K562 (cell line): ENCODE data around the gene POLD2. TPM values are rescaled to one million over a fixed set of nuclear protein-coding genes. Genes with fewer than 3 reads are reported as not detected.

Experiments used
- FOXP1 ChIP-seq: sonication (generic); formaldehyde crosslinking; IDR thresholded peaks from 2 replicates; pipeline ENCODE4 v1.8.0; 2022; ENCODE audit warnings: mild to moderate bottlenecking, missing genetic modification reagents
- MGA ChIP-seq: fragments of 450-650 bp; IDR thresholded peaks from 2 replicates; pipeline ENCODE4 v1.6.1; 2016; ENCODE audit warnings: mild to moderate bottlenecking, moderate library complexity
- SREBF1 ChIP-seq: fragments of 150-350 bp; IDR thresholded peaks from 2 replicates; pipeline ENCODE4 v1.6.1; 2014; ENCODE audit warnings: antibody characterized with exemption, low read depth, low read length, borderline replicate concordance
- ZBTB40 ChIP-seq, 2 experiments: fragments of 450-650 bp in 1 of 2; sonication (generic) in 1 of 2; formaldehyde crosslinking in 1 of 2; IDR thresholded peaks; 2 replicates each; pipeline versions ENCODE4 v1.7.1 to v1.9.0; 2016 to 2022; ENCODE audit warnings: inconsistent platforms in 1 of 2, mild to moderate bottlenecking in 1 of 2, missing genetic modification reagents in 1 of 2
- ZFP30 ChIP-seq: fragments of 250-450 bp; sonication (Bioruptor Pico); IDR thresholded peaks from 2 replicates; pipeline ENCODE4 v1.8.0; 2022; ENCODE audit warnings: moderate library complexity, mild to moderate bottlenecking, inconsistent platforms, borderline replicate concordance
- polyA plus RNA-seq, 8 experiments: library from polyadenylated mRNA; depleted of rRNA in 4 of 8; stranded (reverse) in 5 of 8; unstranded in 3 of 8; fragments of >200 nt; fragmentation: Nextera tagmentation in 2 of 8; fragmentation: Illumina TruSeq in 1 of 8; extraction: Ambion mirVana in 2 of 8; extraction: Trizol in 1 of 8; gene quantifications; 2 replicates each; pipeline versions ENCODE4 v1.2.1 to v1.2.3, GENCODE V29; 2011 to 2014; ENCODE audit warnings: inconsistent platforms in 1 of 8, missing spikeins in 1 of 8
- total RNA-seq, 7 experiments: library from RNA; depleted of rRNA in 6 of 7; stranded (reverse); fragments of >200 nt in 6 of 7; fragmentation: Illumina TruSeq in 2 of 7; extraction: Trizol in 2 of 7; gene quantifications; 2 replicates each; pipeline versions ENCODE4 v1.2.1 to v1.2.3, GENCODE V29; 2011 to 2021; ENCODE audit warnings: low replicate concordance in 1 of 7

Gene POLD2
- total and polyA plus RNA-seq, 9 of the 15 experiments (the other 6 are each of a cell fraction or from before 2014, with no cell fraction given): 29.7 to 259 (median 225) TPM

DNA sequence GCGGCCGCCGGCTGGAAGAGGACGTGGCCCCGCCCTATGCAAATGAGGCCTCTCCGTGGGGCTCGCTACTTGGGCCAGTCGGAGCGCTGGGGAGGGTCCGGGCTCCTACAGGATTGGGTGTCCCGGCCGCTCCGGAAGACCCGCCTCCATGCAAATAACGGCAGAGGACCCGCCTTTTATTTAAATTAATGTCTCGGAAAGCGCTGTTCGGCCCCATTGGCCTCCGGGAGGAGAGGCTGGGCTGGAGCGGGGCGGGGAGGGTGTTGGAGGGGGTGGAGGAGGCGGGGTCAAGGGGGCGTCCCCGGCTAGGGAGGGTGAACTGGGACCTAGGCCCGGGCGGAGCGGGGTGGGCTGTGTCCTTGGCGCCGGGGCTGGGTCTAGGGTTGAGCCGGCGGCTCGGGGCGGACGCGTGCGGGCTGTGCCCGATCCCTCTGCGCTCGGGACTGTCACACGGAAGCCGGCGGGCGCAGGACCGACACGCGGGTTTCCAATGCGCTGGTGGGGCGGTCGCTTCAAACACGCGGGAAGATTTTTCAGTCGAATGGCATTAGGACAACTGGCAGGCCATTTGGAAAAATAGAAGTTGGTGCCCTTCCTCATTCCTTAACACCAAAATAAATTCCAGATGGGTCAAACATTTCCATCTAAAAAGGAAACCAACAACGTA, 40.7 kb downstream of the POLD2 start (continued):
- TF ChIP-seq MGA (peak; percentile 68), ZFP30 (CRISPR knock-in tag) (no peak), FOXP1 (CRISPR knock-in tag) (0 out of 2 replicates have a peak, but pooled peaks have one; percentile 65), SREBF1 (no peak), ZBTB40 (IDR thresholded peaks at IDR 0.05) (0 out of 2 replicates have a peak, but pooled peaks have one; percentile 32), ZBTB40 (CRISPR knock-in tag; IDR thresholded peaks at IDR 0.05) (no peak)
